HEK293T (cell line): ENCODE measurements around the gene MACO1.

Source experiments
- BHLHE40 ChIP-seq: fragments of 450-650 bp; IDR thresholded peaks from 2 replicates; pipeline ENCODE4 v1.6.1; 2016; ENCODE audit warnings: mild to moderate bottlenecking, moderate library complexity, borderline replicate concordance
- FOXA1 ChIP-seq: fragments of 450-650 bp; IDR thresholded peaks from 2 replicates; pipeline ENCODE4 v1.6.1; 2016; ENCODE audit warnings: mild to moderate bottlenecking
- FOXM1 ChIP-seq: fragments of 450-650 bp; IDR thresholded peaks from 2 replicates; pipeline ENCODE4 v1.6.1; 2017; ENCODE audit warnings: mild to moderate bottlenecking, borderline replicate concordance
- HDGF ChIP-seq: fragments of 450-650 bp; IDR thresholded peaks from 2 replicates; pipeline ENCODE4 v1.6.1; 2017; ENCODE audit warnings: antibody characterized with exemption, borderline replicate concordance

DNA sequence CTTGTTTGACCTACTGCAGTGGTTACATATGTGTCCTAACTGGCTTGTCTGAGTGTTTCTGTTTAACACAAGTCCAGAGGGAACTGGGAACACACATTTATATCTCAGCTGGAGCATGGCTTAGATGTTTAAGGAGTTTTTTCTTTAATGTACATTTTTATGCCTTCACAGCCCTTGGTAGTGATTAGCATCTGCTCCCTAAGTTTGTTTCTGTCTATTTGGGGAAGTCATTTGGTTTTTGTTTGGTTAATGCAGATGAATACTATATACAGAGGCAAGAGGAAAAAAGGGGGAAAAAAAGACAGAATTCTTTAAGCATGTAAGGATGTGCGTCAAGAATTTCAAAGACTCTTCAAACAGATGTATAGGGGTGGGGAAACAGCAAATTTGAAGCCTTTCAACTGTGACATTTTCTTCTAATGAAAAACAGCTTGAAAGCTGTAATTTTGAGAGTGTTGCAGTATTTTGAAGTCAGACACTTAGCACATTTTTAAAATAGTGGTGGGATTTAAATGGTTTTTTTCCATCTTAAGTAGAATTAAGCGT is 15.4 kb downstream of the MACO1 start:
- TF ChIP-seq HDGF (no peak), BHLHE40 (no peak), FOXA1 (no peak), FOXM1 (no peak)
